Heart left ventricle (tissue), 16 donors: ENCODE measurements around the gene DRGX. TPM values are rescaled to one million over a fixed set of nuclear protein-coding genes. Genes with fewer than 3 reads are reported as not detected.

Source experiments
- ATAC-seq, 4 donors: fragments of 200-7000 bp; cut with Tn5 transposase; one replicate each; pipeline ENCODE4 v1.9.1; 2020 to 2022; ENCODE audit warnings: moderate library complexity in 4 of 4, mild to moderate bottlenecking in 3 of 4, moderate number of reproducible peaks in 1 of 4
- DNase-seq, 5 donors: peaks; one replicate each; pipeline ENCODE4 v3.0.0-alpha.2; 2020
- H3K27ac ChIP-seq, 12 donors: fragments of 200-600 bp; sonication (generic) in 4 of 12; one replicate each; pipeline versions ENCODE4 v1.5.0 to v1.8.0; 2016 to 2022; ENCODE audit warnings: mild to moderate bottlenecking in 2 of 12
- H3K27me3 ChIP-seq, 9 donors: fragments of 200-600 bp; sonication (generic) in 2 of 9; one replicate each; pipeline versions ENCODE4 v1.5.1 to v1.8.0; 2016 to 2022; ENCODE audit warnings: mild to moderate bottlenecking in 3 of 9
- H3K36me3 ChIP-seq, 9 donors: fragments of 200-600 bp; sonication (generic) in 2 of 9; one replicate each; pipeline versions ENCODE4 v1.5.0 to v1.8.0; 2018 to 2022; ENCODE audit warnings: mild to moderate bottlenecking in 2 of 9
- H3K4me1 ChIP-seq, 12 donors: fragments of 200-600 bp; sonication (generic) in 4 of 12; one replicate each; pipeline versions ENCODE4 v1.5.0 to v1.8.0; 2016 to 2022; ENCODE audit warnings: mild to moderate bottlenecking in 3 of 12
- H3K4me3 ChIP-seq, 12 donors: fragments of 200-600 bp; sonication (generic) in 4 of 12; one replicate each; pipeline versions ENCODE4 v1.5.0 to v1.8.0; 2017 to 2022; ENCODE audit warnings: mild to moderate bottlenecking in 9 of 12, moderate library complexity in 4 of 12
- H3K9me3 ChIP-seq, 12 donors: fragments of 200-600 bp; sonication (generic) in 4 of 12; one replicate each; pipeline versions ENCODE4 v1.5.0 to v1.8.0; 2016 to 2022; ENCODE audit warnings: mild to moderate bottlenecking in 1 of 12
- CTCF ChIP-seq, 12 donors: fragments of 200-600 bp; sonication (generic) in 4 of 12; IDR thresholded peaks; one replicate each; pipeline versions ENCODE4 v1.5.0 to v1.8.0; 2018 to 2022; ENCODE audit warnings: antibody characterized with exemption in 12 of 12, mild to moderate bottlenecking in 5 of 12
- POLR2A ChIP-seq, 2 donors: fragments of 450-650 bp; IDR thresholded peaks; one replicate each; pipeline ENCODE4 v1.6.1; 2017; ENCODE audit warnings: antibody characterized with exemption in 2 of 2, mild to moderate bottlenecking in 2 of 2, moderate library complexity in 2 of 2
- WGBS, 4 donors: extraction: QIAGEN DNeasy Blood & Tissue Kit in 2 of 4; methylation state at CpG; one replicate each; pipeline versions ENCODE4 v1.1.5 to v1.1.7; 2013 to 2018; 5-methylcytosine and 5-hydroxymethylcytosine counted together
- intact Hi-C, 10 donors: fragments of 100-400 bp; cut with DNase I; formaldehyde crosslinking; loops; one replicate each; pipeline versions ENCODE4 v1.11.1 to v1.14.2; 2022
- polyA plus RNA-seq, 2 donors: library from polyadenylated mRNA; stranded (reverse); fragments of 200-250 nt; gene quantifications; one replicate each; pipeline ENCODE4 v1.2.3, GENCODE V29; 2013
- total RNA-seq, 9 donors: library from RNA; depleted of rRNA in 2 of 9; stranded (reverse); fragments of >200 nt in 2 of 9; fragmentation: NEBNext Ultra II Directional in 3 of 9; extraction: Animal tissue kit (Norgen Biotek cat#: 25700) in 3 of 9; gene quantifications; one replicate each; pipeline versions ENCODE4 v1.1.0 to v1.2.4, GENCODE V29; 2016 to 2023
- donor health status: ischemic (EF 13 %, LVEDD 7.1; RV severe dilation, severe dysfunction).
- donor health status: healthy with polysubstance abuse.
- donor health status: DM: no; HTN: yes; CAD: no.
- donor health status: DM: no; HTN: no; CAD: no.
- donor health status: ischemic (EF 25% LVEDD 6.9; RV normal size, moderate dysfunction).
- donor health status: ischemic (EF 25% LVEDD 5.7; RV mildly dilated, moderate dysfunction).
- donor health status: healthy.
- donor health status: DM: yes; HTN: yes; CAD: no.
- donor health status: ischemic (EF 35%, LVEDD 5.7; RV mildly dilated, moderate dysfunction).
- donor health status: nonischemic (EF 11% LVEDD 7.7; RV severe dilation, severe dysfunction).
- donor health status: DM: yes; HTN: yes; CAD: no.
- donor health status: PGD.
- donor health status: ischemic (EF 29% LVEDD 5.4; RV normal size, mild dysfunction).
- donor health status: nonischemic (EF 23%, LVEDD 6.1; RV moderate dilation, normal function).

The DRGX gene
- total and polyA plus RNA-seq, 11 donors, result not detected

GRCh38 chr10:49385939-49386922, 9.7 kb downstream of the DRGX start:
- intact Hi-C loops, result no loop called here
- 72 to 83% (median 79%) methylated on average over 14 to 22 of the region's 22 CpGs for WGBS, 4 donors
- peaks cover 0 to 45% (median 9%) of the 10 kb centered on the region in 9 donors for H3K27me3 ChIP-seq

GRCh38 chr10:49384268-49384953, 11.5 kb downstream of the DRGX start:
- H3K4me3 ChIP-seq, result no peak overlapping the region
- H3K27me3 ChIP-seq, result peaks cover 0 to 30% (median 0%) of the 10 kb centered on the region in 9 donors
- H3K9me3 ChIP-seq, result no peaks in the 10 kb centered on the region
- H3K4me1 ChIP-seq, result no peaks in the 10 kb centered on the region
- no peak for TF ChIP-seq CTCF (IDR thresholded peaks at IDR 0.05)
- no peak for TF ChIP-seq POLR2A (IDR thresholded peaks at IDR 0.05)
- 72 to 79% (median 75%) methylated on average over 15 to 16 of the region's 16 CpGs for WGBS, 4 donors
- H3K36me3 ChIP-seq, result no peaks in the 10 kb centered on the region
- no peak overlapping the region for H3K27ac ChIP-seq
- ATAC-seq (no peak), DNase-seq (no peak)
- intact Hi-C loops, result no loop called here

More at GRCh38 chr10:49385939-49386922, 9.7 kb downstream of the DRGX start:
- Histone ChIP-seq H3K36me3 (no peaks in the 10 kb centered on the region), H3K4me3 (no peak overlapping the region), H3K9me3 (no peaks in the 10 kb centered on the region), H3K27ac (no peak overlapping the region), H3K4me1 (no peaks in the 10 kb centered on the region)
- DNase-seq (no peak), ATAC-seq (no peak)
- TF ChIP-seq CTCF (IDR thresholded peaks at IDR 0.05), result no peak
- no peak for TF ChIP-seq POLR2A (IDR thresholded peaks at IDR 0.05)

DNA sequence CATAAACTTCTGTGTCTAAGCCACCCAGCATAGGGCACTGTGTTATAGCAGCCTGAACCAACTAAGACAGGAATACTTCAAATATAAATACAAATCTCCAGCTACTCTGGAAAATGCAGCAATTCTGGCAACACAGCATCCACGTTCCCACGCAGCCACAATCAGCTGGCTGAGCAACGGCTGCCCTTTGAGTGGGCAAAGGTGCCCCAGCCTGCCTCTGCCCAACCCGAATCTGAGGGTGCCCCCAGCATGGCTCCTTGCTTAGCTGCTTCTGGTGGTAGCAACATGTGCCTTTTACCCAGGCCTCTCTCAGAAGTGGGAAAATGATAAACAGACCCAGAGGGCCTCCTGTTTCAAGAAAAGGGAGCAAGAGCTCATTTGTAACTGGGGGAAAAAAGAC, 12.0 kb downstream of the DRGX start:
- no peak for ATAC-seq
- H3K27me3 ChIP-seq, result peaks cover 0 to 25% (median 0%) of the 10 kb centered on the region in 9 donors
- intact Hi-C loops, result no loop called here

More for the DNA sequence above, 12.0 kb downstream of the DRGX start:
- 79 to 90% (median 88%) methylated on average over 3 to 4 of the region's 4 CpGs for WGBS, 4 donors
- DNase-seq, result no peak
- TF ChIP-seq POLR2A (IDR thresholded peaks at IDR 0.05), result no peak
- TF ChIP-seq CTCF (IDR thresholded peaks at IDR 0.05), result no peak
- Histone ChIP-seq H3K9me3 (no peaks in the 10 kb centered on the region), H3K27ac (no peak overlapping the region), H3K4me3 (no peak overlapping the region), H3K36me3 (no peaks in the 10 kb centered on the region), H3K4me1 (no peaks in the 10 kb centered on the region)
